Caco-2 (cell line): ENCODE results near the gene NRXN3. TPM values are rescaled to one million over a fixed set of nuclear protein-coding genes. Genes with fewer than 3 reads are reported as not detected.
"Not testable (repeated sequence)": the region's sequence is repeated elsewhere in the genome, so short reads cannot be mapped to it uniquely, and the experiment has no call there.

Source experiments
- BruUV-seq: library from RNA; stranded (reverse); fragments of 400-500 nt; replicated peaks from 2 replicates; lab custom pipeline; 2021; lab: Mats Ljungman, UMichigan
- CTCF ChIA-PET: fragments of 300-600 bp; sonication (Branson Sonifier 250); formaldehyde crosslinking; loops from one replicate; lab custom pipeline; 2022; ENCODE audit warnings: antibody characterized with exemption; lab: Charles Lee
- POLR2A ChIA-PET: fragments of 300-600 bp; sonication (Branson Sonifier 250); formaldehyde crosslinking; loops from one replicate; lab custom pipeline; 2022; ENCODE audit warnings: antibody characterized with exemption; lab: Charles Lee
- DNase-seq, 2 experiments: peaks; one replicate each; pipeline versions ENCODE4 v3.0.0 to v3.0.0-alpha.2; 2020 to 2022
- H3K27me3 ChIP-seq: replicated peaks from 2 replicates; pipeline ENCODE4 v1.6.0; 2011; ENCODE audit warnings: low read length; ENCODE audit not compliant: control insufficient read depth, insufficient read depth
- H3K36me3 ChIP-seq: 2 replicates; pipeline ENCODE4 v1.5.1; 2011; ENCODE audit warnings: low read length; ENCODE audit not compliant: control insufficient read depth, insufficient read depth
- H3K4me1 ChIP-seq: fragments of 250-450 bp; sonication (Bioruptor Pico); 2 replicates; pipeline ENCODE4 v1.5.1; 2020; ENCODE audit warnings: mild to moderate bottlenecking
- H3K4me3 ChIP-seq: 2 replicates; pipeline ENCODE4 v1.5.1; 2011; ENCODE audit warnings: low read depth, mild to moderate bottlenecking, control low read depth, low read length
- H3K9me3 ChIP-seq: fragments of 250-450 bp; sonication (Bioruptor Pico); 2 replicates; pipeline ENCODE4 v1.5.1; 2020; ENCODE audit warnings: mild to moderate bottlenecking, moderate library complexity
- H3K27ac Mint-ChIP-seq: one replicate; pipeline ENCODE4 v1.8.0; 2022; ENCODE audit warnings: mixed read lengths; ENCODE audit not compliant: unreplicated experiment
- H3K27me3 Mint-ChIP-seq: one replicate; pipeline ENCODE4 v1.8.0; 2022; ENCODE audit warnings: mixed read lengths; ENCODE audit not compliant: insufficient read depth, unreplicated experiment
- H3K36me3 Mint-ChIP-seq: one replicate; pipeline ENCODE4 v1.8.0; 2022; ENCODE audit warnings: mild to moderate bottlenecking, mixed read lengths; ENCODE audit not compliant: insufficient read depth, unreplicated experiment
- H3K4me1 Mint-ChIP-seq: one replicate; pipeline ENCODE4 v1.8.0; 2022; ENCODE audit warnings: low read depth, mixed read lengths; ENCODE audit not compliant: unreplicated experiment
- H3K4me3 Mint-ChIP-seq: one replicate; pipeline ENCODE4 v1.8.0; 2022; ENCODE audit warnings: mild to moderate bottlenecking, moderate library complexity, mixed read lengths; ENCODE audit not compliant: unreplicated experiment
- H3K9me3 Mint-ChIP-seq: one replicate; pipeline ENCODE4 v1.8.0; 2022; ENCODE audit warnings: mixed read lengths; ENCODE audit not compliant: unreplicated experiment
- CTCF ChIP-seq, 2 experiments: fragments of 200-600 bp in 1 of 2; IDR thresholded peaks; 1 replicate in 1 of 2; 2 replicates in 1 of 2; pipeline versions ENCODE4 v1.5.1 to v1.8.0; 2011 to 2022; ENCODE audit warnings: antibody characterized with exemption in 1 of 2, control low read depth in 1 of 2, inconsistent platforms in 1 of 2, low read depth in 1 of 2, low read length in 1 of 2, mild to moderate bottlenecking in 1 of 2, moderate library complexity in 1 of 2; ENCODE audit not compliant: insufficient read depth in 1 of 2, severe bottlenecking in 1 of 2, unreplicated experiment in 1 of 2
- intact Hi-C: fragments of 100-400 bp; cut with micrococcal nuclease; formaldehyde crosslinking; loops from one replicate; pipeline ENCODE4 v1.10.0; 2022; ENCODE audit not compliant: unreplicated experiment
- total RNA-seq: library from RNA; stranded (reverse); gene quantifications from 2 replicates; pipeline ENCODE4 v1.2.3, GENCODE V29; 2022

Gene NRXN3
- total RNA-seq, 1 experiment from 2014 or later: 12.4 TPM

DNA sequence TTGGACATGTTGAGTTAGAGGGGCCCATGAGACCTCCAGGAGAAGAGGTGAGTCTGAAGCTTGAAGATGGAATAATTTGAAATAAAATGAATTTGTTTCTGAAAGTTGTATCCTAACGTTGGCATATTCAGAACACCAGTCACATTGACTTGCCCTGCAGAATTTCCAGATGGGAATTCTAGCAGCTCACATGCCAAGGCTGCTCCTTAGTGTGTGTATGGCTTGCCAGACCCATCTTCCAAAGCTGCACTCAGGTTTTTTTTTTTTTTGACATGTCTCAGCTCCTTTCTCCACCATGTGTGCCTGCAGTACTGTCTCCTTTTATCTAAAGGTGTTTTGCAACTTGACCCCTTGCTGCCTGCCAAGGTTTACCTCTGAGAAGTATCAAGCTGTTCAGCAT is 261.9 kb downstream of the NRXN3 start:
- intact Hi-C loops: no loop called here
- Histone ChIP-seq H3K36me3 (no peaks in the 10 kb centered on the region), H3K27me3 (no peaks in the 10 kb centered on the region), H3K4me3 (no peak overlapping the region), H3K4me1 (no peaks in the 10 kb centered on the region), H3K9me3 (no peaks in the 10 kb centered on the region)
- POLR2A ChIA-PET: no interaction called here
- BruUV-seq: no TSS peak
- DNase-seq: no peak
- Mint-ChIP-seq H3K36me3 (no peaks in the 10 kb centered on the region), H3K9me3 (no peaks in the 10 kb centered on the region), H3K27me3 (peaks cover 9% of the 10 kb centered on the region), H3K27ac (no peak overlapping the region), H3K4me3 (no peak overlapping the region), H3K4me1 (no peaks in the 10 kb centered on the region)
- CTCF ChIA-PET: no interaction called here
- TF ChIP-seq CTCF (IDR thresholded peaks at IDR 0.05; ENCODE audit: insufficient read depth in 1 of 2, low read depth in 1 of 2, low read length in 1 of 2, severe bottlenecking in 1 of 2, unreplicated experiment in 1 of 2): no peak

- BruUV-seq, H3K4me3 Mint-ChIP-seq: not testable (repeated sequence)
Measured at GRCh38 chr14:78437448-78437847, 267.3 kb downstream of the NRXN3 start.

GRCh38 chr14:78440356-78440894 is 270.3 kb downstream of the NRXN3 start:
- H3K27me3 ChIP-seq: peaks cover 2% of the 10 kb centered on the region
- H3K36me3 Mint-ChIP-seq: no peaks in the 10 kb centered on the region
- CTCF ChIA-PET: no interaction called here
- H3K4me3 Mint-ChIP-seq: no peak overlapping the region
- H3K4me3 ChIP-seq: no peak overlapping the region
- no TSS peak for BruUV-seq
- peaks cover 25% of the 10 kb centered on the region for H3K27me3 Mint-ChIP-seq
- TF ChIP-seq CTCF (IDR thresholded peaks at IDR 0.05; ENCODE audit: insufficient read depth in 1 of 2, low read depth in 1 of 2, low read length in 1 of 2, severe bottlenecking in 1 of 2, unreplicated experiment in 1 of 2): no peak
- H3K36me3 ChIP-seq: no peaks in the 10 kb centered on the region
- no peaks in the 10 kb centered on the region for H3K9me3 Mint-ChIP-seq
- no peak for DNase-seq
- H3K27ac Mint-ChIP-seq: no peak overlapping the region
- H3K9me3 ChIP-seq: no peaks in the 10 kb centered on the region
- POLR2A ChIA-PET: no interaction called here
- intact Hi-C loops: loop anchor here (10.0 kb wide), 1 partner anchor 394 kb away; no protein-coding TSS in a partner anchor
- no peaks in the 10 kb centered on the region for H3K4me1 Mint-ChIP-seq
- no peaks in the 10 kb centered on the region for H3K4me1 ChIP-seq

More at GRCh38 chr14:78437448-78437847, 267.3 kb downstream of the NRXN3 start:
- intact Hi-C loops, DNase-seq, H3K36me3 ChIP-seq, H3K4me3 ChIP-seq, H3K27ac Mint-ChIP-seq, H3K27me3 ChIP-seq, CTCF ChIA-PET, H3K4me1 Mint-ChIP-seq, H3K9me3 Mint-ChIP-seq, H3K36me3 Mint-ChIP-seq, POLR2A ChIA-PET, H3K9me3 ChIP-seq, H3K4me1 ChIP-seq: not testable (repeated sequence)
- peaks cover 25% of the 10 kb centered on the region for H3K27me3 Mint-ChIP-seq
